Measurements from ENCODE around the gene ARID1B. TPM values are rescaled to one million over a fixed set of nuclear protein-coding genes. Genes with fewer than 3 reads are reported as not detected.

The ARID1B gene
- total RNA-seq, 2 experiments from 2014 or later = 36.9 to 38.9 TPM

GRCh38 chr6:157046776-157047175 is 269.6 kb downstream of the ARID1B start:
- ATAC-seq (no peak), DNase-seq (no peak)
- CTCF ChIA-PET = interaction anchor here (0.9 to 2.6 kb wide), 17 partner anchors 8 to 266 kb away, joined by 3 to 17 read pairs (median 6); no protein-coding TSS in a partner anchor
- no peak for TF ChIP-seq CTCF (IDR thresholded peaks at IDR 0.05)
- Mint-ChIP-seq H3K4me1 (ENCODE audit: low read depth) (peaks cover 13% of the 10 kb centered on the region), H3K27ac (no peak overlapping the region), H3K9me3 (no peaks in the 10 kb centered on the region), H3K36me3 (ENCODE audit: low read depth) (peaks cover under 1% of the 10 kb centered on the region), H3K4me3 (no peak overlapping the region), H3K27me3 (no peaks in the 10 kb centered on the region)
- intact Hi-C loops (cut with micrococcal nuclease) = no loop called here
- POLR2A ChIA-PET = interaction anchor here (1.7 kb wide), 1 partner anchor 25 kb away, joined by 5 read pairs; no protein-coding TSS in a partner anchor

GRCh38 chr6:157047328-157047727 is 270.1 kb downstream of the ARID1B start:
- ChIA-PET CTCF (interaction anchor here (0.8 to 2.6 kb wide), 7 partner anchors 10 to 39 kb away, joined by 3 to 17 read pairs (median 5); no protein-coding TSS in a partner anchor), POLR2A (no interaction called here)
- Mint-ChIP-seq H3K27ac (no peak overlapping the region), H3K27me3 (no peaks in the 10 kb centered on the region), H3K4me1 (ENCODE audit: low read depth) (peaks cover 11% of the 10 kb centered on the region), H3K4me3 (no peak overlapping the region), H3K36me3 (ENCODE audit: low read depth) (no peaks in the 10 kb centered on the region), H3K9me3 (no peaks in the 10 kb centered on the region)
- no peak for DNase-seq
- ATAC-seq = no peak
- TF ChIP-seq CTCF (IDR thresholded peaks at IDR 0.05) = no peak
- intact Hi-C loops (cut with micrococcal nuclease) = no loop called here

- TF ChIP-seq CTCF (IDR thresholded peaks at IDR 0.05) = no peak
- CTCF ChIA-PET = interaction anchor here (0.8 to 2.6 kb wide), 4 partner anchors 11 to 39 kb away, joined by 3 to 17 read pairs (median 4); no protein-coding TSS in a partner anchor
- Mint-ChIP-seq H3K27me3 (no peaks in the 10 kb centered on the region), H3K9me3 (no peaks in the 10 kb centered on the region), H3K36me3 (ENCODE audit: low read depth) (no peaks in the 10 kb centered on the region), H3K27ac (no peak overlapping the region), H3K4me3 (no peak overlapping the region), H3K4me1 (ENCODE audit: low read depth) (peaks cover 11% of the 10 kb centered on the region)
- DNase-seq = no peak
- ATAC-seq = no peak
- intact Hi-C loops (cut with micrococcal nuclease) = no loop called here
- POLR2A ChIA-PET = no interaction called here
These were observed 270.8 kb downstream of the ARID1B start for GRCh38 chr6:157047951-157048350.

GRCh38 chr6:157049133-157049532 is 272.0 kb downstream of the ARID1B start:
- no peak overlapping the region for H3K27ac Mint-ChIP-seq
- DNase-seq (no peak), ATAC-seq (no peak)
- POLR2A ChIA-PET = interaction anchor here (0.9 kb wide), 1 partner anchor 8 kb away, joined by 3 read pairs; no protein-coding TSS in a partner anchor
- no peaks in the 10 kb centered on the region for H3K36me3 Mint-ChIP-seq (ENCODE audit: low read depth)
- H3K4me1 Mint-ChIP-seq (ENCODE audit: low read depth) = peaks cover 16% of the 10 kb centered on the region
- H3K4me3 Mint-ChIP-seq = no peak overlapping the region
- no peak for TF ChIP-seq CTCF (IDR thresholded peaks at IDR 0.05)
- CTCF ChIA-PET = interaction anchor here (1.0 kb wide), 1 partner anchor 12 kb away, joined by 3 read pairs; no protein-coding TSS in a partner anchor
- H3K9me3 Mint-ChIP-seq = no peaks in the 10 kb centered on the region
- H3K27me3 Mint-ChIP-seq = no peaks in the 10 kb centered on the region
- intact Hi-C loops (cut with micrococcal nuclease) = no loop called here

- Mint-ChIP-seq H3K9me3 (peaks cover under 1% of the 10 kb centered on the region), H3K27me3 (no peaks in the 10 kb centered on the region), H3K36me3 (ENCODE audit: low read depth) (peaks cover 6% of the 10 kb centered on the region), H3K4me1 (ENCODE audit: low read depth) (peaks cover 27% of the 10 kb centered on the region), H3K27ac (no peak overlapping the region), H3K4me3 (no peak overlapping the region)
- ChIA-PET POLR2A (no interaction called here), CTCF (no interaction called here)
- DNase-seq (no peak), ATAC-seq (no peak)
- intact Hi-C loops (cut with micrococcal nuclease) = no loop called here
- TF ChIP-seq CTCF (IDR thresholded peaks at IDR 0.05) = no peak
These were observed 273.5 kb downstream of the ARID1B start for GRCh38 chr6:157050537-157051265.

All from activated CD8-positive, alpha-beta T cell treated with anti-CD3 and anti-CD28 coated beads for 36 hours (primary cell).